NCI-H460 (cell line): ENCODE results near the gene PLCB4. TPM values are rescaled to one million over a fixed set of nuclear protein-coding genes. Genes with fewer than 3 reads are reported as not detected.

ENCODE experiments used
- DNase-seq: peaks from one replicate; pipeline ENCODE4 v3.0.0-alpha.2; 2016; ENCODE audit warnings: low read depth; ENCODE audit errors: extremely low read depth
- total RNA-seq: library from RNA; depleted of rRNA; stranded (reverse); fragments of >200 nt; shearing (Covaris generic); gene quantifications from 2 replicates; pipeline ENCODE4 v1.2.3, GENCODE V29; 2014

The PLCB4 gene
- total RNA-seq, 1 experiment from 2014 or later = 14.8 TPM

- no peak for DNase-seq
These were observed 231.6 kb downstream of the PLCB4 start for GRCh38 chr20:9300534-9300933.

GRCh38 chr20:9301129-9302090, 232.5 kb downstream of the PLCB4 start:
- DNase-seq = peak; percentile 36

- DNase-seq = no peak
These were observed 233.2 kb downstream of the PLCB4 start for GRCh38 chr20:9302091-9302462.

- DNase-seq = peak; percentile 7
These were observed 237.6 kb downstream of the PLCB4 start for GRCh38 chr20:9306521-9306920.

GRCh38 chr20:9308056-9308455, 239.2 kb downstream of the PLCB4 start:
- no peak for DNase-seq

- DNase-seq = no peak
These were observed 242.2 kb downstream of the PLCB4 start for GRCh38 chr20:9311132-9311531.

- DNase-seq = no peak
These were observed 250.9 kb downstream of the PLCB4 start for GRCh38 chr20:9319687-9320384.

GRCh38 chr20:9321007-9321406, 252.1 kb downstream of the PLCB4 start:
- DNase-seq = no peak

- DNase-seq = no peak
These were observed 253.8 kb downstream of the PLCB4 start for GRCh38 chr20:9322661-9323060.

- DNase-seq = no peak
These were observed 254.7 kb downstream of the PLCB4 start for GRCh38 chr20:9323622-9324021.

GRCh38 chr20:9329355-9330101, 260.6 kb downstream of the PLCB4 start:
- no peak for DNase-seq

- DNase-seq = no peak
These were observed 261.3 kb downstream of the PLCB4 start for GRCh38 chr20:9330151-9330550.

GRCh38 chr20:9331707-9332435, 263.0 kb downstream of the PLCB4 start:
- no peak for DNase-seq

- no peak for DNase-seq
These were observed 264.0 kb downstream of the PLCB4 start for GRCh38 chr20:9332791-9333479.

- no peak for DNase-seq
These were observed 266.0 kb downstream of the PLCB4 start for GRCh38 chr20:9334866-9335265.

- no peak for DNase-seq
These were observed 269.2 kb downstream of the PLCB4 start for GRCh38 chr20:9338101-9338500.

- no peak for DNase-seq
These were observed 270.8 kb downstream of the PLCB4 start for GRCh38 chr20:9339708-9340107.

GRCh38 chr20:9342651-9343050, 273.8 kb downstream of the PLCB4 start:
- DNase-seq = no peak

GRCh38 chr20:9344083-9344920, 275.4 kb downstream of the PLCB4 start:
- DNase-seq = no peak
